GM19193 (cell line): ENCODE measurements around the gene FHOD1.

Experiments
- POLR2A ChIP-seq: IDR thresholded peaks from 4 replicates; pipeline ENCODE4 v1.6.1; 2011; ENCODE audit not compliant: insufficient read depth, insufficient read length; ENCODE audit errors: extremely low read depth

Gene FHOD1

DNA sequence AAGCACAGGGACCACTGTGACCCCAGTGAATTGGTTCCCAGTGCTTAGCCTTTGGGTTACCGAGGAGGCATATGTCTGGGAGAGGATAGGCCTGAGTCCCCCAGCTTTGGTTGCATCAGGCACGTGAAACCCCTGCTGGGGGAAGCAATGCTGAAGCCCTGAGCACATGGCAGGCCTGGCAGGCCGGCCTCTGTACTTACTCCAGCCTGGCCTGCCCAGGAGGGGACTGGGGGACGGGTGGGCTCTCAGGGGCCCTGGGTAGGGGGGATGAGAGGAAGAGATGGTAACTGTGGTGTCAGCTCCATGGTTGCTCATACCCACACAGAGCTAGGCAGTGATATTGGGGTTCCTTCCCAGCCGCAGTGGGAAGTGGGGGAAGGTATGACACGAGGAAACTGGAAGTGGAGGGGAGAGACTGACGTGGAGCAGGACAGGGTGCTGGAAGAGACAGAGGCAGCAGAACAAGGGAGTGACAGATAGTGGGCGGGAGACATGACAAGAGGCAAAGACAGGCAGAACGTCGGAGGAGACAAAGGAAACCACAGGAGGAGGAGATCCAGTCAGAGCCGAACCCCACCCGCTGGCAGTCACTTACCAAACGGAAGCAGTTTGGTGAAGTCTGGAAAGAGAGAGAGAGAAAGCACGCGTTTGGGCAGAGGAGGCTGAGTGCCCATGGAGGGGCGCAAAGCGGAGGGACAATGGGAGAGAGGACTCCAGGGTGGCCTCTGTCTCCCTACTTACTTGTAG, 11.3 kb downstream of the FHOD1 start:
- TF ChIP-seq POLR2A = no peak

DNA sequence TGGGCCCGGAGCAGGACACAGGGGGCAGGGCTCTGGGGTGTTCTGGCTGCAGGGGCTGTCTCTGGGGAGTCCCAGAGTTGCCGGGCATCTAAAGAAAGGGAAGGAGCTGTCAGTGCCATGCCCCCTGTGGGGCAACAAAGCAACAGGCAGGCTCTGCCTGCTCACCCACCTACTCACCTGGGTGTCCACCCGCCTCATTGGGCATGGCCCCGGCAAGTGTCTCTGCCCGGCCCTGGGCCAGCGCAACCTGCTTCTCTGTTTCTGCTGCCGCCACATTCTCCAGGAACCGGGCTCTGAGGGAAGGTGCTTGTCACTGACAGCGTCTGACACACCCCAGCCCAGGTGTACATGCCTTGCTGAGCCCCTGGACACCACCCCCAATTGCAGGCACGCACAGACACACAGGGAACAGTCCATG, 13.1 kb downstream of the FHOD1 start:
- no peak for TF ChIP-seq POLR2A

DNA sequence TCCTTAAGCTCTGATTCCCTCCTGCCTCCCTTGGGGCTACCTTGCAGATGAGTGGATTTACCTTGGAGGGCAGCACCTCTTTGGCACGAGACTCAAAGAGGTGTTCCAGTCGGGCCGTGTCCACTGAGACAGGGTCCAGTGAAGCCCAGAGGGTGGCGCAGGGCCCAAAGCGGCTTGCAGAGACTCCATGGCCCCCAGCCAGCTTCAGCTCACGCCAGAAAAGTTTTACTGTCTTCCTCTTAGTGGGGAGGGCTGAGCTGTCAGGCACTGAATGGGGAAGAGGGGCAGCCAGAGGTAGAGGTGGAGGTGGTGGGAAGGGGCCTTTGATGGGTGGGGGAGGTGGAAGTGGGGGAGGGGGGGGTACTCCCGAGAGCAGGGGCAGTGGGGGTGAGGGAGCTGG, 13.7 kb downstream of the FHOD1 start:
- no peak for TF ChIP-seq POLR2A

- TF ChIP-seq POLR2A = no peak
These were observed 16.2 kb downstream of the FHOD1 start for GRCh38 chr16:67230809-67231660.

DNA sequence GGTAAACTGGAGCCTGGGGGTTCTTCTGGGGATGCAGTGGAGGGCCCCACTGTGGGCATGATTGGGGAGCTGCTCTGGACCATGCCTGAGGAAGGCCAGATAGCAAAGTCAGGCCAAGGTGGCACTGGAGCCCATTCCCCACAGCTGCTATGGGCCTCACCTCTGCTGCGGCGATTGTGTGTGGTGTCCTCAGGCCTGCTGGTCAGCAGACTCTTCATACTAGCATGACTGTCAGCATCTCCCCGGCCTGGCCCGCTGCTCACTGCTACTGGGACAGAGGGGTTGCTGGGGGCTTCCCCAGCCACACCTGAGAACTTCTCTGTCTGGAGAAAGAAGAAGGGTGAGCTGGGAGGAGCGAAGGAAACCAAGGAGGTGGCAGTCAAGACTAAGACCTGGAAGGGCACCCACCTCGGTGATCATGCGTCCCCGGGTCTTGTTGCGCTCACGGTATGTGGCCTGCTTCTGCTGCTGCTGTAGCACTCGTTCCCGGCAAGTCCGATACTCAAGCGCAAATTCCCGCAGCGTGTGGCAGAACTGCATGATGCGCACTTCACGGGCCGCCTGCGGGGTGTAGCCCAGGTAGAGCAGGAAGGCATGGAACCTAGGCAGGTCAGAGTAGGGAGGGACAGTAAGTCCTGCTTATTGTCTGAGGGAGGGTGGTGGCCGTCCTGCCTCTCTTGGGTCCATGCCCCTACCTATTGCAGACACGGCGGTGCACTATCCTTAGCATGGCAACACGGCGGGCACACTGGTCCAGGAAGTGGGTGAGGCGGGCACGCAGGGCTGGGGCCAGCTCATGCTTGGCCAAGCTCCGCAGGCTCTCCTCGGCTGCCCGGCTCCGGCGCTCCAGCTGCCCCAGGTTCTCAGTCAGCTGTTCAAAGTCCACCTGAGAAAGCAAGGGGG, 17.1 kb downstream of the FHOD1 start:
- peak; percentile 3 for TF ChIP-seq POLR2A

DNA sequence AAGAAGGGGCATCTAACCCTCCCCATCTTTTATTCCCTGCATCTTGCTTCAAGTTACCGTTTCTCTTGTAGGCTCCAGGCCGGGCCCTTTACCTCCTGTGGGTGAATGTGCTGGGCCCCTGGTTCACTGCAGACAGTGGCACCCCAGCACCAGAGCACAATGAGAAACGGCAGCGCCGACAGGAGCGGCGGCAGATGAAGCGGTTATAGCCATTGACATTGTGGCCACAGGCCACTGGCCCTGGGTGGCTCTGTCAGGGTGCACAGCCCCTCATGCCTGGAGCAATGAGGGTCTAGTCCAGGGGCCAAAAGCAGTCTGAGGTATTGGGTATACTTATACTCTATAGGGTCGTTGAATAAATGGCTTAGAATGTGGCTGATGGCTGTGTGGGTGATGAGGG, 18.4 kb downstream of the FHOD1 start:
- no peak for TF ChIP-seq POLR2A

- no peak for TF ChIP-seq POLR2A
These were observed 19.1 kb downstream of the FHOD1 start for GRCh38 chr16:67228034-67228785.

- no peak for TF ChIP-seq POLR2A
These were observed 19.7 kb downstream of the FHOD1 start for GRCh38 chr16:67227567-67227921.

- peak; percentile 79 for TF ChIP-seq POLR2A
These were observed 20.3 kb downstream of the FHOD1 start, which contains the start of gene TMEM208 for GRCh38 chr16:67226804-67227566. Gene TMEM208 (plus strand): TSS chr16:67227130. CDS start chr16:67227219, 89 bp downstream.

DNA sequence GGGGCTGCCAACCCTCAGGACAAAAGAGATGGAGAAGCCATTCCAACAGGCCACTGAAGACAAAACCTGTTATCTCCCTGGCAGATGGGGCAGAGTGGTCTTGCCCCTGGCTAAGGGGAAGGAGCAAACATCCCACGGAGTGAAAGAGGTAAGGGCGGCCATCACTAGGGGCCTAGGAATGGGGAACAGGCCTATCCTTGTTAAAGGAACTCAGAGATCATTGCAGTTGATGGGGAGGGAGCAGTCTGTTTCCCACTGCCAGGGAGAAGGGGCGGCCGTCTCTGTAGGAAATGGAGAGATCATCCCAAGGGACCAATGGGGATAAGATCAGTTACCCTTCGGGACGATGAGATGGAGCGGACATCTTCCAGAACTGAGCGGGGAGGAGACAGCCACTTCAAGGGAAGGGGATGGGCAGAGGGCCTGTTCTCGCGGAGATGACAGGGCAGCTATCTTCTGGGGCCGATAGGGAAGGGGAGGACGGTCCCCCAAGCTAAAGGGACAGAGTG, 20.9 kb downstream of the FHOD1 start:
- no peak for TF ChIP-seq POLR2A

DNA sequence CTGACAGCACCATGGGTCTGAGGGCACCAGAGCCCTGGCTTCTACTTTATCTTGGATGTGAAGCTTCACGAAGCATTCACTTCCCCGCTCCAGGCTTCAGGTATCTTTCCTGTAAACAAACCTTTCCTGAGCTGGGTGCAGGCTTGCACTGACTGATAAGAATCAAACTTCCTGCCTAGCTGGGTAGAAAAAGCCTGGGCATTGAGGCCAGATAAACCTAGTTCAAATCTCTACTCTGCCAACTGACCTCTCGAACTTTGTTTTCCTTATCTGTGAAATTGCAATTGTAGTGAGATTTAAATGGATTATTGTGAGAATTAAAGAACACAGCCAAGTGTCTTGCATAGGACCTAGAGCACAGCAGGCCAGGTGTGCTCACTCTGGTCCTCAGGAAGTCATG, 23.3 kb downstream of the FHOD1 start:
- no peak for TF ChIP-seq POLR2A

- no peak for TF ChIP-seq POLR2A
These were observed 30.4 kb downstream of the FHOD1 start for GRCh38 chr16:67216612-67217490.
